ENCODE results near the gene DRC7. TPM values are rescaled to one million over a fixed set of nuclear protein-coding genes. Genes with fewer than 3 reads are reported as not detected.

The DRC7 gene
- total RNA-seq, 1 donor from 2014 or later, result 0.50 TPM

GRCh38 chr16:57748596-57748995 lies 54.0 kb downstream of the DRC7 start:
- no peak for DNase-seq (ENCODE audit: low spot score)
- ATAC-seq, result no peak

GRCh38 chr16:57749101-57749692 lies 54.6 kb downstream of the DRC7 start:
- no peak for ATAC-seq
- no peak for DNase-seq (ENCODE audit: low spot score)

DNA sequence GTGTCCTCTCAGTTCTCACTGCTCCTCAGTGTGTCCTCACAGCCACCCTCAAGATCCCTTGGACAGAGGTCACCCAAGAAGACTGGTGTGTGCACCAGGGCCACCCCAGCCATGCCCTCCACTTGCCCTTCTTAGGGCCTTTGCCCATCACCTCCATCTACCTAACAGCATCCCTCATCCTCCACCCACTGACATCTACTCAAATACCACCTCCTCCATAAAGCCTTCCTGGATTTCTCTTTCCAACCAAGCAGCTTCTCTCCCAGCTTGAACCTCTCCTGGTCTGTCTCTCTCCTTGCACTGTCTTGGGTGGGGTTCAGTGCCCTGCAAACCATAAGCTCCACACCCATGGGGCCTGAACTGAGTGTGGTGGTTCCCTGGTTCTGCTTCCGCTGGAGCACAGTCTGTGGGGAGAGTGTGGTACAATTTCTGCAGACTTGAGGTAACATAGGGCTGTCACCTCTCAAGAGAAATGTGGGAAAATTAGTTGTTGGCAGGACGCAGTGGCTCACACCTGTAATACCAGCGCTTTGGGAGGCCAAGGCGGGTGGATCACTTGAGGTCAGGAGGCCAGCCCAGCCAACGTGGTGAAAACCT lies 55.3 kb downstream of the DRC7 start:
- no peak for DNase-seq (ENCODE audit: low spot score)
- no peak for ATAC-seq

DNA sequence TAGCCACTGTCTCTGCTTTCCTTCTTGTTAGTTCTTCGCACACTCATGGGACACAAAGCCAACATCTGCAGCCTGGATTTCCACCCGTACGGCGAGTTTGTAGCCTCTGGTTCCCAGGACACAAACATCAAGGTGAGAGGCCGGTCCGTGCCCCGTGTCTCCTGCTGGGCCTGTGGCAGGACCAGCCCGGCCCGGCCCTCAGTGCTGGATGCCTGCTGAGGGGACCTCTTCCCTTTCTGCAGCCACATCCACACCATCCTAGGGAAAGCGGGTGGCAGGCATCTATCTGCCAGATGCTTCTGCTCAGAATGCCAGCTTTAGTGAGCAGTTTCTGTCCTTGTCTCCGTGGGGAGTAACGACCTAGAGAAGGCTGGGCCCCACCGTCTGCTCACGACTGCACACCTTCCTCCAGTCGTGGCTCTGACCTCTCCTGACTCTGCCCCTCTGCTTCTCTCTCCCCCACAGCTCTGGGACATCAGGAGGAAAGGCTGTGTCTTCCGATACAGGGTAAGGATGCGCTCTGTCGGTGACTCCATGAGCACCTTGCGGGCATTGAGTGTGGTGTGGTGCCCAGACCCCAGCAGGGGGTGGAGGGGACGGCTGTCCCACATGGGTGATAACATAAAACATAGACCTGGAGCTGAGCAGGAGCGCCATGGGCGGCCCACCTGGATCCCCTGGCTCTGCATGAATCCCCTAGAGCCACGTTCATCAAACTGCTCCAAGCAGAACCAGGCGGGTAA lies 56.4 kb downstream of the DRC7 start:
- ATAC-seq (no peak), DNase-seq (ENCODE audit: low spot score) (no peak)

GRCh38 chr16:57751539-57752202 lies 57.1 kb downstream of the DRC7 start:
- no peak for DNase-seq (ENCODE audit: low spot score)
- ATAC-seq, result no peak

- DNase-seq (ENCODE audit: low spot score) (no peak), ATAC-seq (no peak)
Measured at GRCh38 chr16:57752203-57752580, 57.6 kb downstream of the DRC7 start.

- DNase-seq (ENCODE audit: low spot score), result no peak
- no peak for ATAC-seq
Measured at GRCh38 chr16:57752581-57753447, 58.2 kb downstream of the DRC7 start.

- DNase-seq (ENCODE audit: low spot score) (no peak), ATAC-seq (no peak)
Measured at GRCh38 chr16:57753448-57754353, 59.1 kb downstream of the DRC7 start.

DNA sequence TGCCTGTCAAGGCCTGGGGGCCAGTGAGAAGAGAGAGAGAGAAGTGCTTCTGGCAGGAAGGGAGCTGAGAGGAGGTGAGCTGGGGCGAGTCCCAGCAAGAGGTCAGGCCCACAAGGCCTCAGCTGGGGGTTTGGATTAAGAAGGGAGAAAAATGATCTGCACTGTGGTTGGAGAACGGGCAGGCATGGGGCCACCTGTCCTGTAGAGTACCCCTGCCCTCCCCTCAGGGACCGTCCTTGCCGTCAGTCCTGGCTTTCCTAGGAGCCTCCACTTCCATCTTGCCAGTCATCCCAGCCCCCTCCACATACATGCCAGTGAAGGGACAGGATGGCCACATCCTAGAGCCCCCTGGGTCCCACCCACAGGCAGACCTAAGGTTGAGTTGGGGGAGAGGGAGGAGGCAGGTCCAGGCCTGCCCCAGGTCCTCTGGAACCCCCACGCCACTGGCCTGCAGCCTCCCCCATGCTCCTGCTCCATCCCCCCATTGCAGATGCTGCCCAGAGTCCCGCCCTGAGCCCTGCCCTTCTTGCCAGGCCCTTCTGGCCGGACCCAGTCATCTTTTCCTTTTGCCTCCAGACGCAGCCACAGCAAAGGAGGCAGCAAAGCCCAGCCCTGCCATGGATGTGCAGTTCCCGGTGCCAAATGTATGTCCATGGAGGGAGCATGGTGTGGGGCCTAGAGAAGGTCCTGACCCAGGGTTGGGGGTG lies 59.9 kb downstream of the DRC7 start:
- ATAC-seq (no peak), DNase-seq (ENCODE audit: low spot score) (no peak)

DNA sequence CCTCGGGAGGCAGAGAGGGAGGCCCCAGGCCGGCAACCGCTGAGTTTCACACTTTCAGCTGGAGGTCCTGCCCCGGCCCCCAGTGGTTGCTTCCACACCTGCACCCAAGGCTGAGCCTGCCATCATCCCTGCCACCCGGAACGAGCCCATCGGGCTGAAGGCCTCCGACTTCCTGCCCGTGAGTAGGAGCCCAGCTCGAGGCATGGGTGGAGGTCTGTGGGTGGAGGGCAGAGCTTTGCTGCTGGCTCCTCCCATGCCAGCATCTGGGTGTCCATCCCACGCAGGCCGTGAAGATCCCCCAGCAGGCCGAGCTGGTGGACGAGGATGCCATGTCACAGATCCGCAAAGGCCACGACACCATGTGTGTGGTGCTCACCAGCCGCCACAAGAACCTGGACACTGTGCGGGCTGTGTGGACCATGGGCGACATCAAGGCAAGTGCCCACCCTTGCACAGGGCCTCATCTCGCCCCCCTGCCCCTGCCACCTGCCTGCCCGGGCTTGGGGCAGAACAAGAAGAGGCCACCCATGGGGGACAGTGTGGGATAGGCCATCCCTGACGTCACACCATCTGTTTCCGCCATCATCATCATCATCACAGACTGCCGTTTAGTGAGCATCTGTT lies 60.6 kb downstream of the DRC7 start:
- no peak for ATAC-seq
- no peak for DNase-seq (ENCODE audit: low spot score)

- DNase-seq (ENCODE audit: low spot score), result no peak
Measured at GRCh38 chr16:57755726-57756423, 61.3 kb downstream of the DRC7 start.

GRCh38 chr16:57756424-57757325 lies 62.1 kb downstream of the DRC7 start:
- no peak for ATAC-seq
- no peak for DNase-seq (ENCODE audit: low spot score)

More at GRCh38 chr16:57755726-57756423, 61.3 kb downstream of the DRC7 start:
- ATAC-seq, result no peak

DNA sequence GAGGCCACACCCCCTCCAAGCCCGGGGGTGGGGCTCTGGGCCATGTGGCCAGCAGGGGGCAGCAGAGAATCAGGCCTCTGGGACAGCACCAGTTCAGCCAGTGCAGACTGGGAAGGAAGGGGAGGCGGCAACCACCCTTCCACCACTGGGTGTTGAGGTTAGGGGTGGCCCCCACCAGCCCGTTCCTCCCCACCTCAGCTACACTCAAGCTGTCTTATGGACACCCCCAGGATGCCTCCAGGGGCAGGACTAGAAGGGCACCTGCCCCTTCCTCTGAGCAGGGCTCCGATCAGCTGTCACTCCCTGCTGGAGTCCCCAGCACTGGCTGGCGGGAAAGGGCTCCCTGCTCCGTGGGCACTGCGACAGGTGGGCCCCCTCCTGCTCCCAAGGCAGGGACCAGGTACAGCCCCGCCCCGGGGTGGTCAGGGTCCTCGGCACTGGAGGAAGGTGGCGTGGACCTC lies 62.8 kb downstream of the DRC7 start:
- peak; percentile 89 for DNase-seq (ENCODE audit: low spot score)
- peak; percentile 90 for ATAC-seq

- DNase-seq (ENCODE audit: low spot score) (no peak), ATAC-seq (no peak)
Measured at GRCh38 chr16:57757883-57758282, 63.3 kb downstream of the DRC7 start.

- no peak for DNase-seq (ENCODE audit: low spot score)
- no peak for ATAC-seq
Measured at GRCh38 chr16:57758331-57759117, 63.9 kb downstream of the DRC7 start.

- no peak for DNase-seq (ENCODE audit: low spot score)
- no peak for ATAC-seq
Measured at GRCh38 chr16:57759131-57759530, 64.5 kb downstream of the DRC7 start.
